Activated CD4-positive, alpha-beta T cell treated with anti-CD3 and anti-CD28 coated beads, Interleukin-2, amount 10 ng/mL, durations not matched to agents 7 days and 5 days (primary cell): ENCODE results near the gene MYO7B. TPM values are rescaled to one million over a fixed set of nuclear protein-coding genes. Genes with fewer than 3 reads are reported as not detected.

Source experiments
- CTCF ChIA-PET: fragments of 350-600 bp; sonication (Branson Sonifier 250); formaldehyde crosslinking; loops from one replicate; lab custom pipeline; 2021; ENCODE audit warnings: antibody characterized with exemption; lab: Charles Lee
- POLR2A ChIA-PET: fragments of 350-600 bp; sonication (Branson Sonifier 250); formaldehyde crosslinking; loops from one replicate; lab custom pipeline; 2021; ENCODE audit warnings: antibody characterized with exemption; lab: Charles Lee
- DNase-seq: peaks from one replicate; pipeline ENCODE4 v3.0.0-alpha.2; 2020
- H3K27ac Mint-ChIP-seq: one replicate; pipeline ENCODE4 v1.8.0; 2021; ENCODE audit warnings: mild to moderate bottlenecking, moderate library complexity, mixed read lengths
- H3K27me3 Mint-ChIP-seq: one replicate; pipeline ENCODE4 v1.8.0; 2021; ENCODE audit warnings: mixed read lengths
- H3K36me3 Mint-ChIP-seq: one replicate; pipeline ENCODE4 v1.8.0; 2021; ENCODE audit warnings: low read depth, mixed read lengths
- H3K4me1 Mint-ChIP-seq: one replicate; pipeline ENCODE4 v1.8.0; 2021; ENCODE audit warnings: mixed read lengths
- H3K4me3 Mint-ChIP-seq: one replicate; pipeline ENCODE4 v1.8.0; 2021; ENCODE audit warnings: mild to moderate bottlenecking, moderate library complexity, mixed read lengths
- H3K9me3 Mint-ChIP-seq: one replicate; pipeline ENCODE4 v1.8.0; 2021; ENCODE audit warnings: mixed read lengths
- total RNA-seq, 2 experiments: library from RNA; stranded (reverse); gene quantifications; one replicate each; pipeline ENCODE4 v1.2.3, GENCODE V29; 2021

Gene MYO7B
- total RNA-seq, 2 experiments from 2014 or later, result 0.60 to 0.69 TPM

DNA sequence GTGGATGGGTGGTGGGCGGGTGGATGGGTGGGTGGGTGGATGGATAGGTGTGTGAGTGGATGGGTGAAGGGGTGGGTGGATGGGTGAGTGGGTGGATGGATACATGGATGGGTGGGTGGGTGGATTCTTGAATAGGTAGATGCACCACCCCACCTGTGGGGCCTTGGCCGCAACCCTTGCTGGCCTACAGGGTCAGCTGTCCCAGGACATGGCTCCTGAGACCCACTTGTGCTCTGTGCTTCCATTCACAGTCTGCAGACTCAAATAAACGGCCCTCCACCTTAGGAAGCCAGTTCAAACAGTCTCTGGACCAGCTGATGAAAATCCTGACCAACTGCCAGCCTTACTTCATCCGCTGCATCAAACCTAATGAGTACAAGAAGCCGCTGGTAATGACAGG is 54.4 kb downstream of the MYO7B start:
- ChIA-PET CTCF (interaction anchor here (1.0 to 4.6 kb wide), 4 partner anchors 50 to 62 kb away, joined by 3 to 50 read pairs (median 20); partner anchors contain the start of gene GPR17), POLR2A (no interaction called here)
- no peaks in the 10 kb centered on the region for H3K9me3 Mint-ChIP-seq

DNA sequence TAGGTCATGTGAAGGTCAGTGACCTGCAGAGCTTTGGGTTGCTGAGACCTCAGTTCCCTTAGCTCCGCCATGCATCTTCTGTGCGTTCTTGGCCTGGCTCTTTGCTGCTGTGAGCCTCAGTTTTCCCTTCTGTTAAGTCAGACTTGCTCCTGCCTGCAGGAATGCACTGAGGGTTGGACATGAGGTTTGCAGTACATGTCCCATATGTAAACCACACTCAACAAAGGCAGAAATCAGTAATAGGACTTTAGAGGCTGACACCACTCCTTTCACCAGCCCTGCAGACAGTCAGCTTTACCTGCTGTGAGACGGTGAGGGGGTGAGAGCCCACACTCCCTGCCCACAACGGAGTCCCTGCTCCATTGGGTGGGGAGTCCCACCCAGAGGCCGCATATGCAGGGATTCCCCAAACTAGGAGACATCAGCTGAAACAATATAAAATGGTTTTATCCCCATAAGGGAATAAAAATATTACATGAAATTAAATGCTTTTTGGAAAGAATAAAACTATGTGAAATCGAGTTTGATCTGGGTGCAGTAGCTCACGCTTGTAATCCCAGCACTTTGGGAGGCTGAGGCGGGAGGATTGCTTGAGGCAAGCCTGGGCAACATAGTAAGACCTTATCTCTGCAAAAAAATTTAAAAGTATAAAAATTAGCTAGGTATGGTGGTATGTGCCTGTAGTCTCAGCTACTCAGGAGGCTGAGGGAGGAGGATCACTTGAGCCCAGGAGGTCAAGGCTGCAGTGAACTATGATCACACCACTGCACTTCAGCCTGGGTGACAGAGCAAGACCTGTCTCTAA is 55.1 kb downstream of the MYO7B start:
- CTCF ChIA-PET, result interaction anchor here (0.6 to 4.6 kb wide), 21 partner anchors 8 to 178 kb away, joined by 3 to 50 read pairs (median 3); partner anchors contain the start of gene GPR17
- Mint-ChIP-seq H3K4me3 (no peak overlapping the region), H3K27ac (no peak overlapping the region), H3K9me3 (no peaks in the 10 kb centered on the region), H3K36me3 (no peaks in the 10 kb centered on the region), H3K27me3 (peaks cover 5% of the 10 kb centered on the region), H3K4me1 (peaks cover 3% of the 10 kb centered on the region)
- POLR2A ChIA-PET, result no interaction called here
- no peak for DNase-seq

More for the DNA sequence above, 54.4 kb downstream of the MYO7B start:
- Mint-ChIP-seq H3K4me1 (peaks cover 3% of the 10 kb centered on the region), H3K4me3 (no peak overlapping the region), H3K27ac (no peak overlapping the region), H3K27me3 (peaks cover 5% of the 10 kb centered on the region), H3K36me3 (no peaks in the 10 kb centered on the region)
- no peak for DNase-seq

DNA sequence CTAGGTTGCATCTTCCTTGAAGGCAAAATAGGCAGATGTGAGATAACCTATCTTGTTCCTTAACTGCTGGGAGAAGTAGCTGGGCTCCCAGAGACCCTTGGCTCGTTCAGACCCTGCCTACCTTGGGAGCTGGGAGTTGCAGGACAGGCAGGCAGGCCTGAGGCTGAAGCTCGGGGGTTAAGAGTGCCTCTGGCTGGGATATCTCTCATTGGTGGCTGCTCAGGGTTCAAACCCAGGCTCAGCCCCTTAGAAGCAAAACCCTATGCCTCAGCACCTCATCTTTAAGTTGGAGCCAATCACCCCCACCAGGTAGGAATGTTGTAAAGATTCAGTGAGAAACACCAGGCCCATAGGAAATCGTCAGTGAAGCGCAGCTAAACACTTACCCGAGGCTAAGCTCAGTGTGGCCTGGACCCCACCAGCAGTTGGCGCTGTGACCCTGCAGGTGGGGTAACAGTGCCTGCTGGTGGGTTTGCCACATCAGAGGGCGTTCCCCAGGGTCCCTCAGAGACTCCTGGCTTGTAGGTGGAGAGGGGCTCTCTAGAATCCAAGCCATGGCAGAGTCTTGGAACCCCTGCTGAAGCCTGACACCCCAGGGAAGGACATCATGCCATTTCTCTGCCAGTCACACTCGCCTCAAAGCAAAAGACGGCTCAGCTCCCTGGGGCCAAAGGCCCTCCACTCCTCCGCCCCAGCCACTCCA is 55.9 kb downstream of the MYO7B start:
- no peak overlapping the region for H3K4me3 Mint-ChIP-seq
- CTCF ChIA-PET, result interaction anchor here (0.6 to 4.6 kb wide), 20 partner anchors 8 to 177 kb away, joined by 3 to 50 read pairs (median 3); partner anchors contain the start of gene GPR17
- H3K27me3 Mint-ChIP-seq, result peaks cover 3% of the 10 kb centered on the region
- peaks cover 3% of the 10 kb centered on the region for H3K4me1 Mint-ChIP-seq
- H3K27ac Mint-ChIP-seq, result no peak overlapping the region
- no peaks in the 10 kb centered on the region for H3K9me3 Mint-ChIP-seq
- DNase-seq, result peak; percentile 73
- POLR2A ChIA-PET, result no interaction called here
- H3K36me3 Mint-ChIP-seq, result no peaks in the 10 kb centered on the region

DNA sequence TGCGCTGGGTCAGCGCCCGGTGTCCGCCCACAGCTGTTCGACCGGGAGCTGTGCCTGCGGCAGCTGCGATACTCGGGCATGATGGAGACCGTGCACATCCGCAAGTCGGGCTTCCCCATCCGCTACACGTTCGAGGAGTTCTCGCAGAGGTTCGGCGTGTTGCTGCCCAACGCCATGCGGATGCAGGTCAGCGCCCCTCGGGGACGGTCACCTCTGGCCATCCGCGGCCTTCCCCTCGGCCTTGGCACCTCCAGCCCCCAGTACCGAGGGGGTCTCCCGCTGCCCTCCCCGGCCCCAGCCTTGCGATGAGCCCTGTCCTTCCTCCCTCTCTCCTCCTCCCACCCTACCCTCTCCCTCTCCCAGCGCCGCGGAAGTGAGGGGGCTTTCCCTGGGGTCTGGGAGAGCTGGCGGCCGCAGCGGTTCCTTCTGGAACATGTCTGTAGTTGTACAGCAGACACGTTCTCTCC is 57.3 kb downstream of the MYO7B start:
- ChIA-PET POLR2A (no interaction called here), CTCF (interaction anchor here (4.3 to 4.6 kb wide), 2 partner anchors 53 to 59 kb away, joined by 28 to 50 read pairs; partner anchors contain the start of gene GPR17)
- Mint-ChIP-seq H3K9me3 (no peaks in the 10 kb centered on the region), H3K4me1 (peaks cover 4% of the 10 kb centered on the region), H3K36me3 (no peaks in the 10 kb centered on the region), H3K27ac (no peak overlapping the region), H3K27me3 (peaks cover 3% of the 10 kb centered on the region), H3K4me3 (no peak overlapping the region)
- DNase-seq, result no peak

DNA sequence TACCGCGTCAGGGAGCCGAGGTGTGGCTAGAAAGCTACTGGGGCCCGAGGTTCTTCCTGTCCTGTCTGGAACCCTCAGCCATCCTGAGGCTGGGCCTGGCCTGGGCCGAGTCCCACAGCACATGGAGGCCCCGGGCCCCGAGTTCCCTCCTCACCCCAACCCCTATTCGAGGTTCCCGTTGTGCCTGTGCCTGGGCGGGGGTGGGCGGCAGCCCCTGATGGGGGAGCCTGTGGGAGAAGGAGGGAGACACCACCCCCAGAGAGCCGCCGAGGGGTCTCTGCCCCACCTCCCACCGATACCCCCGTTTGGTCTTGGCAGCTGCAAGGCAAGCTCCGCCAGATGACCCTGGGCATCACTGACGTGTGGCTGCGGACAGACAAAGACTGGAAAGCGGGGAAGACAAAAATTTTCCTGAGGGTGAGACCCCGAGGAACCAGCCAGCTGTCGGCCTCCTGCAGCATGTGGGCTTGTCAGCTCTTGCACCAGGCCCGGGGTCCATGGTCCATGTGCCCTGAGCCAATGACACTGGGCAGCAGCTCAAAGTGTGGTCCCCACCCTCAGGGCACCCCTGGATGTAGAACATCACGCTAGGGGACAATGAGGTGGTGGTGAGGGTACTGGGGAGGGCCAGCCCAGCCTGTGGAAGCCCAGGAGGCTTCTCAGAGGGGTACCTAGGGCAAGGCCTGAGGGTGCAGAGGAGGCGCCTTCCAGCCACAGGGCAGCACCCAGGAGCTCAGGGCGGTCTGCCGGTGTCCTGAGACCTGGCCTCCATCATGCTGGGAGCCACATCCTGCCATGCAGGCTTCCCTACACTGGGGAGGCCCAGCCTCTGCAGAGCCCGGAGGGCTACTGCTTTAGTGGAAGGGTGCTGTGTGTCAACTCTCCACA is 58.0 kb downstream of the MYO7B start:
- Mint-ChIP-seq H3K4me3 (no peak overlapping the region), H3K36me3 (no peaks in the 10 kb centered on the region), H3K27ac (no peak overlapping the region), H3K4me1 (peaks cover 11% of the 10 kb centered on the region), H3K27me3 (peaks cover 3% of the 10 kb centered on the region), H3K9me3 (no peaks in the 10 kb centered on the region)
- POLR2A ChIA-PET, result no interaction called here
- CTCF ChIA-PET, result interaction anchor here (0.6 to 4.6 kb wide), 4 partner anchors 10 to 58 kb away, joined by 3 to 50 read pairs (median 16); partner anchors contain the start of gene GPR17
- no peak for DNase-seq

DNA sequence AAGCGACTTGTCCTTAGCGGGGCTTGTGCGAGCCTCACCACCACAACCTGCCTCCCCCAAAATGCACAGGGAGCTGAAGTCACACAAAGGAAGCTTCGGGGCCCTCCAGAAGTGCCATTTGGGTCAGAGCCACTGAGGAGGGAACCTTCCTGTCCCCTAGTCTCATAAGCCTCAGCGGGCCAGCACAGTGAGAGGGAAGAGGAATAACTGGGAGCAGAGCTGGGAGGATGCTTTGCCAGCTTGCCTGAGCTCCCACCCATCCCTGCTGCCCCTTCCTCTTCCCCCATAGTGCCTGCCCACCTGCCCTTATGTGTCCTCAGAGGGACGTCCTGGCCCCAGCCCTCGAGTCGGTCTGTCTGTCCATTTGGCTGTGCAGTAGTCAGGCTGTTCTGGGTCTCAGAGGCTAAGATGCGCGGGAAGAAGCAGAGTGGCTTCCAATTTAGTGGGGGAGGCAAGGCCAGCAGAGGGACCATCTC is 58.7 kb downstream of the MYO7B start:
- Mint-ChIP-seq H3K27me3 (peaks cover 3% of the 10 kb centered on the region), H3K27ac (no peak overlapping the region), H3K4me3 (no peak overlapping the region), H3K9me3 (no peaks in the 10 kb centered on the region), H3K4me1 (peaks cover 11% of the 10 kb centered on the region), H3K36me3 (no peaks in the 10 kb centered on the region)
- DNase-seq, result no peak
- ChIA-PET POLR2A (no interaction called here), CTCF (interaction anchor here (0.6 to 4.6 kb wide), 4 partner anchors 11 to 58 kb away, joined by 3 to 50 read pairs (median 16); partner anchors contain the start of gene GPR17)

DNA sequence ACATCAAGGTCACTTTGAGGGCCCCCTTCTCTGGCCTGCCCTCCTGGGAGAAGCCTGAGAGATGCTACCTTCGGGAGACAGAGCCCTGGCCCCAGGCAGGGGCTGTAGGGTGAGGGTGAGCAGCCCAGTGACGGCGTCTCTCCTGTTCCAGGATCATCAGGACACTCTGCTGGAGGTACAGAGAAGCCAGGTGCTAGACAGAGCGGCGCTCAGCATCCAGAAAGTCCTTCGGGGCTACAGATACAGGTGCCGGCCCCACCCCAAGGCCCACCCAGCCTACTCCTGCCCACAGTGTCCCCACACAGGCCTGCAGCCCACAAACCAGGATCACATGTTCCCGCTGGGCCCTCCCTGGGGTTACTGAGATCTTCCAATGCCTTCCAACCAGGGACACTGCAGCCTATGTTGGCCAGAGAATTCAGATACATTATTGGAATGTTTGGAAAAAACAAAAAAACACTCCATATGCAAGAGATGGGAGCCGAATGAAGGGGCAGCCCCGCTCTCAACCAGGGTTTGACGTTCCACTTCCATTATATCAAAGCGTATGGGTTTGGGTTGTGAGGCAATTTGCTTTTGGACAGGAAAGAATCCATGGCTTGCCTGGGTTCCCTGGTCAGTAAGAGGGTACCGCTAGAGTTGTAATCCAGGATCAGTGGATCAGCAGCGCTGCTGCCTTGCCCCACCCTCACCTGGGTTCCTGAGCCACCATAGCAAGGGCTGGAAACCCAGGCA is 61.0 kb downstream of the MYO7B start:
- CTCF ChIA-PET, result interaction anchor here (1.4 to 1.6 kb wide), 2 partner anchors 8 to 12 kb away, joined by 3 read pairs; no protein-coding TSS in a partner anchor
- Mint-ChIP-seq H3K27me3 (peaks cover 7% of the 10 kb centered on the region), H3K4me3 (no peak overlapping the region), H3K27ac (no peak overlapping the region), H3K9me3 (no peaks in the 10 kb centered on the region), H3K4me1 (peaks cover 7% of the 10 kb centered on the region), H3K36me3 (peaks cover 3% of the 10 kb centered on the region)
- POLR2A ChIA-PET, result no interaction called here
- DNase-seq, result no peak

DNA sequence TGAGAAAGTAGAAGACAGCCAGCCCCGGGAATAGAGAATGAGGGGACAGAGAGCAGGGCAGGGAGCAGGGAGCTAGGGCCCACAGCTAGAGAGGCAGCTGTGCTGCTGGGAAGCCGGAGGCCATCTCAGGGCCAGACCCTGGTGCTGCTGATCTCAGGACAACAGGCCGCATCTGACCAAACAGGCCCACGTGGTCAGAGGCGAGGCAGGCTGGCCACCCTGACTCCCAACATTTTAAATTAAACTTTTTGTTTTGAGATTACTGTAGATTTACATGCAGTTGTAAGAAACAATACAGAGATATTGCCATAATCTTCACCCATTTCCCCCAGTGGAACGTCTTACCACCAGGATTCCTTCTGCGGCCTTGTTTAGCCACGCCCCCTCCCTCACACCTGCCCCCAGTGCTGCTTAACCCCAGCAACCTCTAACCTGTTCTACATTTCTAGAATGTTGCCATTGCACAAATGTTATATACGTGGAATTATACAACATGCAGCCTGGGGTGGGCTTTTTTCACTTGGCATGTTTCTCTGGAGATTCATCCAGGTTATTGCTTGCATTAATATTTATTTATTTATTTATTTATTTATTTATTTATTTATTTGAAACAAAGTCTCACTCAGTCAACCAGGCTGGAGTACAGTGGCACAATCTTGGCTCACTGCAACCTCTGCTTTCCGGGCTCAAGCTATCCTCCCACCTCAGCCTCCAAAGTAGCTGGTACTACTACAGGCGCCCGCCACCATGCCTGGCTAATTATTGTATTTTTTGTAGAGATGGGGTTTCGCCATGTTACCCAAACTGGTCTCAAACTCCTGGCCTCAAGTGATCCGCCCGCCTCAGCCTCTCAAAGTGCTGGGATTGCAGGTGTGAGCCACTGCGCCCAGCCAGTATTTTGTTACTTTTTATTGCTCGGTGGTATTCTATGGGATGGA is 61.8 kb downstream of the MYO7B start:
- Mint-ChIP-seq H3K4me1 (peaks cover 7% of the 10 kb centered on the region), H3K36me3 (peaks cover 5% of the 10 kb centered on the region), H3K4me3 (no peak overlapping the region), H3K9me3 (peaks cover 2% of the 10 kb centered on the region), H3K27me3 (peaks cover 7% of the 10 kb centered on the region), H3K27ac (no peak overlapping the region)
- no peak for DNase-seq
- CTCF ChIA-PET, result interaction anchor here (1.6 kb wide), 1 partner anchor 11 kb away, joined by 3 read pairs; no protein-coding TSS in a partner anchor
- POLR2A ChIA-PET, result no interaction called here

DNA sequence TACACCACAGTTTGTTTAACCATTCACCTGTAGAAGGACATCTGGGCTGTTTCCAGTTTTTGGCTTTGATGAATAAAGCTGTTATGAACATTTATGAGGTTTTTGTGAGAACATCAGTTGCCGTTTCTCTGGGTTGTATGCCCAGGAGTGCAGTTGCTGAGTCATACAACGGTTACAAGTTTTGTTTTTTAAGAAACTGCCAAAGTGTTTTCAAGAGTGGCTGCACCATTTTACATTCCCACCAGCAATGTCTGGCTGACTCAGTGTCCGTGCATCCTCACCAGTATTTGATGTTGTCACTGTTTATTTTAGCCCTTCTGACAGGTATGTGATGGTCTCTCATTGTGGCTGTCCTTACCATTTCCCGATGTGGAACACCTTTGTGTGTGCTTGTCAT is 62.5 kb downstream of the MYO7B start:
- POLR2A ChIA-PET, result no interaction called here
- Mint-ChIP-seq H3K27ac (no peak overlapping the region), H3K36me3 (peaks cover 6% of the 10 kb centered on the region), H3K4me1 (peaks cover 7% of the 10 kb centered on the region), H3K4me3 (no peak overlapping the region), H3K27me3 (peaks cover 7% of the 10 kb centered on the region), H3K9me3 (peaks cover 4% of the 10 kb centered on the region)
- no peak for DNase-seq
- CTCF ChIA-PET, result interaction anchor here (1.6 kb wide), 1 partner anchor 10 kb away, joined by 3 read pairs; no protein-coding TSS in a partner anchor

DNA sequence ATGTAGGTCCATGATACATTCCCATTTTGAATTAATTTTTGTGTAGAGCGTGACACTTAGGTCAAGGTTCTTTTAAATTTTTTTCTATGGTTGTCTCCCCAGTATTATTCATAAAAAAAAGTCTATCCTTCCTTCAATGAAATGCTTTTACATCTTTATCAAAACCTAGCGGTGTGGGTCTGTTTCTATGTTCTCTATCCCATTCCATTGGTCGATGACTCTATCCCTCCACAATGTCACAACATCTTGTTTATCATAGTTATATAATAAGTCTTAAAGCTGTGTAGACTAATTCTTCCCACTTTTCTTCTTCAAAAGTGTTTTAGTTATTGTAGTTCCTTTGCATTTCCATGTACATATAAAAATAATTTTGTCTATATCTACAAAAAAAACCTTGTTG is 63.2 kb downstream of the MYO7B start:
- H3K9me3 Mint-ChIP-seq, result peaks cover 9% of the 10 kb centered on the region
- POLR2A ChIA-PET, result no interaction called here

More for the DNA sequence above, 63.2 kb downstream of the MYO7B start:
- H3K36me3 Mint-ChIP-seq, result peaks cover 9% of the 10 kb centered on the region
- H3K27ac Mint-ChIP-seq, result no peak overlapping the region
- H3K27me3 Mint-ChIP-seq, result peaks cover 7% of the 10 kb centered on the region
- no peak overlapping the region for H3K4me3 Mint-ChIP-seq
- peaks cover 7% of the 10 kb centered on the region for H3K4me1 Mint-ChIP-seq
- CTCF ChIA-PET, result interaction anchor here (1.0 to 1.4 kb wide), 2 partner anchors 13 to 401 kb away, joined by 3 to 4 read pairs; no protein-coding TSS in a partner anchor
- no peak for DNase-seq
